Neuronal stem cell (in vitro differentiated cells): Measurements from ENCODE around the gene GRID1.
A peak's percentile ranks its signal among the peaks of the same experiment; 100 is the strongest.

Experiments used
- DNase-seq: peaks from one replicate; pipeline ENCODE4 v3.0.0-alpha.2; 2013; ENCODE audit warnings: low spot score
- H2AFZ ChIP-seq: one replicate; pipeline ENCODE4 v1.6.1; 2013; ENCODE audit warnings: mild to moderate bottlenecking, low read length, inconsistent platforms
- H2AK5ac ChIP-seq: 2 replicates; pipeline ENCODE4 v1.6.1; 2013; ENCODE audit warnings: low read depth, mild to moderate bottlenecking, inconsistent platforms, low read length, moderate library complexity, mixed read lengths
- H2BK120ac ChIP-seq: 2 replicates; pipeline ENCODE4 v1.6.1; 2013; ENCODE audit warnings: low read depth, mild to moderate bottlenecking, inconsistent platforms, low read length, moderate library complexity, mixed read lengths
- H2BK12ac ChIP-seq: one replicate; pipeline ENCODE4 v1.6.1; 2013; ENCODE audit warnings: low read length, inconsistent platforms
- H2BK15ac ChIP-seq: 2 replicates; pipeline ENCODE4 v1.6.1; 2013; ENCODE audit warnings: mild to moderate bottlenecking, low read length, inconsistent platforms, mixed read lengths
- H2BK5ac ChIP-seq: one replicate; pipeline ENCODE4 v1.6.1; 2013; ENCODE audit warnings: inconsistent platforms, mild to moderate bottlenecking, low read length, moderate library complexity
- H3K14ac ChIP-seq: one replicate; pipeline ENCODE4 v1.6.1; 2013; ENCODE audit warnings: low read length, inconsistent platforms
- H3K18ac ChIP-seq: 2 replicates; pipeline ENCODE4 v1.6.1; 2013; ENCODE audit warnings: low read length, inconsistent platforms
- H3K23ac ChIP-seq: 2 replicates; pipeline ENCODE4 v1.6.1; 2013; ENCODE audit warnings: low read depth, mild to moderate bottlenecking, mixed read lengths, low read length, inconsistent platforms; ENCODE audit not compliant: poor library complexity
- H3K27ac ChIP-seq: replicated peaks from 3 replicates; pipeline ENCODE4 v1.5.1; 2013; ENCODE audit warnings: low read length, inconsistent platforms
- H3K27me3 ChIP-seq, 3 experiments: 2 replicates each; pipeline ENCODE4 v1.6.1; 2013; ENCODE audit warnings: low read length in 3 of 3, mild to moderate bottlenecking in 2 of 3, inconsistent platforms in 1 of 3, low read depth in 1 of 3, mixed read lengths in 1 of 3, moderate library complexity in 1 of 3; ENCODE audit not compliant: control insufficient read depth in 3 of 3, insufficient read depth in 3 of 3
- H3K36me3 ChIP-seq, 2 donors: replicated peaks in 1 of 2; 2 replicates each; pipeline ENCODE4 v1.6.1; 2013; ENCODE audit warnings: low read length in 2 of 2; ENCODE audit not compliant: control insufficient read depth in 2 of 2, insufficient read depth in 2 of 2
- H3K4ac ChIP-seq: 2 replicates; pipeline ENCODE4 v1.6.1; 2013; ENCODE audit warnings: inconsistent platforms, mild to moderate bottlenecking, low read length, moderate library complexity
- H3K4me1 ChIP-seq, 2 donors: 1 replicate in 1 of 2; 2 replicates in 1 of 2; pipeline ENCODE4 v1.6.1; 2013; ENCODE audit warnings: low read length in 2 of 2, low read depth in 1 of 2; ENCODE audit not compliant: control insufficient read depth in 2 of 2, insufficient read depth in 1 of 2
- H3K4me2 ChIP-seq: one replicate; pipeline ENCODE4 v1.6.1; 2013; ENCODE audit warnings: mild to moderate bottlenecking, low read length, inconsistent platforms; ENCODE audit not compliant: insufficient read depth, poor library complexity, severe bottlenecking
- H3K4me3 ChIP-seq, 2 donors: 2 replicates each; pipeline ENCODE4 v1.5.1; 2013; ENCODE audit warnings: low read length in 2 of 2, mild to moderate bottlenecking in 2 of 2, inconsistent platforms in 1 of 2, moderate library complexity in 1 of 2
- H3K79me1 ChIP-seq: one replicate; pipeline ENCODE4 v1.6.1; 2013; ENCODE audit warnings: low read depth, mild to moderate bottlenecking, inconsistent platforms, low read length, moderate library complexity
- H3K9ac ChIP-seq: one replicate; pipeline ENCODE4 v1.6.1; 2013; ENCODE audit warnings: mild to moderate bottlenecking, low read depth, low read length, inconsistent platforms; ENCODE audit not compliant: poor library complexity
- H3K9me3 ChIP-seq, 2 donors: replicated peaks in 1 of 2; 2 replicates each; pipeline versions ENCODE3 to v1.6.1; 2013; ENCODE audit warnings: low read length in 2 of 2, mild to moderate bottlenecking in 2 of 2, inconsistent platforms in 1 of 2, low read depth in 1 of 2, mixed read lengths in 1 of 2, moderate library complexity in 1 of 2; ENCODE audit not compliant: control insufficient read depth in 2 of 2, insufficient read depth in 1 of 2
- H4K8ac ChIP-seq: one replicate; pipeline ENCODE4 v1.6.1; 2013; ENCODE audit warnings: low read depth, mild to moderate bottlenecking, inconsistent platforms, low read length, moderate library complexity
- H4K91ac ChIP-seq: one replicate; pipeline ENCODE4 v1.6.1; 2013; ENCODE audit warnings: low read length, low read depth, mild to moderate bottlenecking, inconsistent platforms; ENCODE audit not compliant: poor library complexity
- WGBS, 2 donors: extraction: QIAGEN DNeasy Blood & Tissue Kit; methylation state at CpG; one replicate each; pipeline ENCODE4 v1.1.7; 2013; ENCODE audit warnings: missing lambda C conversion rate in 2 of 2, mixed read lengths in 1 of 2; ENCODE audit not compliant: insufficient read length in 2 of 2, insufficient replicate concordance in 1 of 2; ENCODE audit errors: extremely low coverage in 2 of 2; 5-methylcytosine and 5-hydroxymethylcytosine counted together

The GRID1 gene

GRCh38 chr10:85826377-85826776 is 540.2 kb downstream of the GRID1 start:
- no peak overlapping the region for H3K9ac ChIP-seq
- no peak overlapping the region for H2BK5ac ChIP-seq
- no peak overlapping the region for H2AFZ ChIP-seq
- no peak overlapping the region for H2BK15ac ChIP-seq
- no peak overlapping the region for H3K4me2 ChIP-seq
- H2AK5ac ChIP-seq = no peak overlapping the region
- H3K23ac ChIP-seq = peak overlapping the region; percentile 85
- no peak overlapping the region for H3K4ac ChIP-seq
- DNase-seq = no peak
- peaks cover 0 to 2% of the 10 kb centered on the region in 2 donors for H3K36me3 ChIP-seq
- no peak overlapping the region for H2BK120ac ChIP-seq
- H4K91ac ChIP-seq = no peak overlapping the region
- H4K8ac ChIP-seq = no peak overlapping the region
- no CpG with 5 or more reads among the region's 4 CpGs for WGBS, 2 donors
- H3K4me3 ChIP-seq = no peak overlapping the region
- H3K9me3 ChIP-seq = peaks cover 0 to 2% of the 10 kb centered on the region in 2 donors
- H3K14ac ChIP-seq = peak overlapping the region; percentile 47
- H3K27ac ChIP-seq = no peak overlapping the region
- no peaks in the 10 kb centered on the region for H3K79me1 ChIP-seq
- H3K27me3 ChIP-seq = no peaks in the 10 kb centered on the region
- no peak overlapping the region for H2BK12ac ChIP-seq
- no peak overlapping the region for H3K18ac ChIP-seq
- no peaks in the 10 kb centered on the region for H3K4me1 ChIP-seq

GRCh38 chr10:85811405-85811804 is 555.2 kb downstream of the GRID1 start:
- H2BK15ac ChIP-seq = no peak overlapping the region
- no peak overlapping the region for H2AFZ ChIP-seq
- no peak overlapping the region for H3K14ac ChIP-seq
- no peaks in the 10 kb centered on the region for H3K79me1 ChIP-seq
- H3K9ac ChIP-seq = no peak overlapping the region
- no peak overlapping the region for H3K23ac ChIP-seq
- no CpG with 5 or more reads among the region's 2 CpGs for WGBS, 2 donors
- no peak overlapping the region for H3K4ac ChIP-seq
- peaks cover 0 to 8% of the 10 kb centered on the region in 2 donors for H3K9me3 ChIP-seq
- H3K4me3 ChIP-seq = no peak overlapping the region
- no peaks in the 10 kb centered on the region for H3K36me3 ChIP-seq
- H3K4me1 ChIP-seq = no peaks in the 10 kb centered on the region
- H2BK5ac ChIP-seq = no peak overlapping the region
- no peak overlapping the region for H4K8ac ChIP-seq
- H2BK120ac ChIP-seq = no peak overlapping the region
- no peak overlapping the region for H3K4me2 ChIP-seq
- no peaks in the 10 kb centered on the region for H3K27me3 ChIP-seq
- no peak overlapping the region for H2AK5ac ChIP-seq
- DNase-seq = no peak
- H3K18ac ChIP-seq = no peak overlapping the region
- H4K91ac ChIP-seq = no peak overlapping the region
- no peak overlapping the region for H2BK12ac ChIP-seq
- H3K27ac ChIP-seq = no peak overlapping the region

GRCh38 chr10:85810674-85811073 is 555.9 kb downstream of the GRID1 start:
- Histone ChIP-seq H3K9me3 (peaks cover 0 to 8% of the 10 kb centered on the region in 2 donors), H3K4me2 (no peak overlapping the region), H4K8ac (no peak overlapping the region), H3K4me1 (no peaks in the 10 kb centered on the region), H4K91ac (no peak overlapping the region), H3K27ac (no peak overlapping the region), H2BK15ac (no peak overlapping the region), H3K79me1 (no peaks in the 10 kb centered on the region), H3K23ac (no peak overlapping the region), H3K14ac (no peak overlapping the region), H3K4me3 (peak overlapping the region in 1 of 2 donors; percentile 44), H3K27me3 (no peaks in the 10 kb centered on the region), H2BK120ac (no peak overlapping the region), H3K9ac (no peak overlapping the region), H2BK12ac (no peak overlapping the region), H3K4ac (no peak overlapping the region), H3K18ac (no peak overlapping the region), H3K36me3 (no peaks in the 10 kb centered on the region), H2BK5ac (no peak overlapping the region), H2AK5ac (no peak overlapping the region), H2AFZ (no peak overlapping the region)
- no peak for DNase-seq
- WGBS, 2 donors = no CpG with 5 or more reads among the region's 1 CpG

- WGBS, 2 donors = no CpG with 5 or more reads among the region's 3 CpGs
- Histone ChIP-seq H3K14ac (no peak overlapping the region), H2AK5ac (no peak overlapping the region), H3K27ac (no peak overlapping the region), H4K8ac (no peak overlapping the region), H3K4me1 (peaks cover 0 to 4% of the 10 kb centered on the region in 2 donors), H2BK120ac (no peak overlapping the region), H3K4ac (no peak overlapping the region), H3K18ac (no peak overlapping the region), H3K27me3 (no peaks in the 10 kb centered on the region), H3K79me1 (no peaks in the 10 kb centered on the region), H2BK15ac (no peak overlapping the region), H3K23ac (no peak overlapping the region), H3K4me3 (no peak overlapping the region), H4K91ac (no peak overlapping the region), H2AFZ (no peak overlapping the region), H3K36me3 (no peaks in the 10 kb centered on the region), H3K4me2 (no peak overlapping the region), H2BK12ac (no peak overlapping the region), H3K9me3 (no peaks in the 10 kb centered on the region), H2BK5ac (no peak overlapping the region), H3K9ac (no peak overlapping the region)
- no peak for DNase-seq
These were observed 571.1 kb downstream of the GRID1 start for GRCh38 chr10:85795460-85795859.
